Upper lobe of left lung (tissue), 6 donors: ENCODE results near the gene VAV2. TPM values are rescaled to one million over a fixed set of nuclear protein-coding genes. Genes with fewer than 3 reads are reported as not detected.
A peak's percentile ranks its signal among the peaks of the same experiment; 100 is the strongest.

Source experiments
- ATAC-seq, 2 donors: fragments of 200-7000 bp; cut with Tn5 transposase; one replicate each; pipeline ENCODE4 v1.9.1; 2022; ENCODE audit warnings: mild to moderate bottlenecking in 2 of 2, moderate library complexity in 2 of 2; ENCODE audit not compliant: low FRiP score in 2 of 2
- DNase-seq, 2 donors: peaks; one replicate each; pipeline ENCODE4 v3.0.0-alpha.2; 2019 to 2020
- H3K27ac ChIP-seq, 4 donors: fragments of 200-600 bp; sonication (generic); one replicate each; pipeline ENCODE4 v1.5.1; 2016 to 2019
- H3K27me3 ChIP-seq, 4 donors: fragments of 200-600 bp; sonication (generic); one replicate each; pipeline ENCODE4 v1.5.1; 2017 to 2019
- H3K36me3 ChIP-seq, 4 donors: fragments of 200-600 bp; sonication (generic); one replicate each; pipeline ENCODE4 v1.5.1; 2016 to 2019
- H3K4me1 ChIP-seq, 4 donors: fragments of 200-600 bp; sonication (generic); one replicate each; pipeline ENCODE4 v1.5.1; 2018 to 2019
- H3K4me3 ChIP-seq, 4 donors: fragments of 200-600 bp; sonication (generic); one replicate each; pipeline ENCODE4 v1.5.1; 2017 to 2019; ENCODE audit warnings: mild to moderate bottlenecking in 2 of 4, moderate library complexity in 1 of 4
- H3K9me3 ChIP-seq, 4 donors: fragments of 200-600 bp; sonication (generic); one replicate each; pipeline ENCODE4 v1.5.1; 2018 to 2019
- EP300 ChIP-seq, 4 donors: sonication (generic); formaldehyde crosslinking; IDR thresholded peaks; one replicate each; pipeline ENCODE4 v1.5.1; 2017; ENCODE audit warnings: antibody characterized with exemption in 4 of 4, control low read depth in 2 of 4
- POLR2A ChIP-seq, 4 donors: fragments of 450-650 bp; IDR thresholded peaks; one replicate each; pipeline ENCODE4 v1.5.1; 2016 to 2017; ENCODE audit warnings: antibody characterized with exemption in 4 of 4, mild to moderate bottlenecking in 2 of 4
- POLR2AphosphoS5 ChIP-seq, 2 donors: sonication (generic); formaldehyde crosslinking; IDR thresholded peaks; one replicate each; pipeline ENCODE4 v1.5.1; 2017; ENCODE audit warnings: antibody characterized with exemption in 2 of 2
- WGBS, 2 donors: methylation state at CpG; one replicate each; pipeline ENCODE4 v1.1.5; 2017 to 2018; 5-methylcytosine and 5-hydroxymethylcytosine counted together
- total RNA-seq, 6 donors: library from RNA; depleted of rRNA in 4 of 6; stranded (reverse); fragments of >200 nt in 4 of 6; gene quantifications; one replicate each; pipeline versions ENCODE4 v1.1.0 to v1.2.1, GENCODE V29; 2016 to 2021
- TF ChIP-seq, protein P1 (sequence below), 6 experiments: fragments of 450-650 bp in 4 of 6; fragments of 200-600 bp in 2 of 6; sonication (generic) in 2 of 6; IDR thresholded peaks; one replicate each; pipeline ENCODE4 v1.5.1; 2016 to 2019; ENCODE audit warnings: antibody characterized with exemption in 6 of 6
- donor health status: DM: no; HTN: no; CAD: no; lungs with moderate emphysema.
- donor health status: DM: no; HTN: yes; CAD: no; lungs with severe emphysema.

Gene VAV2
- total RNA-seq, 6 donors from 2014 or later: 12.0 to 38.8 (median 22.0) TPM

DNA sequence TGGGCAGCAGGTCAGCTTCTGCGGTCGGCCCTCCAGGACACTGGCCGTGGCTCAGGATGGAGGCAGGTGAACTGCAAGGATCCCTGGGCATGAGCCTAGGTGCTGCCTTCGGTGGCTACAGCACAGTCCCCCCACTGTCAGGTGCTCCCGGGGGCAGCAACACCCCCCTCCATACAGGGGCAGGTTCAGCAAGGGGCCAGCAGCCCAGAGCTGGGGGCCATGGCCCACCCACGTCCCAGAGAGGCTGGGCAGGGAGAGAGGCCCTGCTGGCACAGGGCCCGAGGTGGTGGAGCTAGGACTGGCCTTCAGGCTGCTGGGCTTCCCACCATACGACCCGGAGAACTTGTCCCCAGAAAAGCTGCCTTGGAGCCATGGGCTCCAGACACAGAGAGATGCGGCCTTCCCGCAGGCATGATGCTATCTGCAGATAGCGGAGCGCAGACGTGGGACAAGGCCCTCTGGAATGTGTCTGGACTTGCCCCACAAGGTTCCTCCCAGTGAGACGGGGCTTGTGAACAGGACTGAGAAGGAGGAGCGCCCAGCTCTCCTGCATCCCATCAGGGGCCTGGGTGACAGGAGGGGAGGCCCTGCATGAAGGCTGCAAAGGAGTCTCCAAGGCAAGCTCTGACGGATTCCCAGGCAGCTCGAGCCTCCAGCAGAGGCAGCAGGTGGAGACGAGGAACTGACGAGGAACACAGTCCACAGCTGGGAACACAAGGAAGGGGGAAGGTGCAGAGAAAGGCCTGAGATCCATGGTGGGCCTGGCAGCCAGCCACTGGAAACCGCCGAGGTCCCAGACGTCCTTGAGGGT, 111.1 kb downstream of the VAV2 start:
- H3K4me1 ChIP-seq: peaks cover 0 to 16% (median 6%) of the 10 kb centered on the region in 4 donors
- no peaks in the 10 kb centered on the region for H3K9me3 ChIP-seq
- DNase-seq (peak in 1 of 2 donors; percentile 49), ATAC-seq (no peak)
- H3K27me3 ChIP-seq: no peaks in the 10 kb centered on the region
- TF ChIP-seq, protein P1, sequence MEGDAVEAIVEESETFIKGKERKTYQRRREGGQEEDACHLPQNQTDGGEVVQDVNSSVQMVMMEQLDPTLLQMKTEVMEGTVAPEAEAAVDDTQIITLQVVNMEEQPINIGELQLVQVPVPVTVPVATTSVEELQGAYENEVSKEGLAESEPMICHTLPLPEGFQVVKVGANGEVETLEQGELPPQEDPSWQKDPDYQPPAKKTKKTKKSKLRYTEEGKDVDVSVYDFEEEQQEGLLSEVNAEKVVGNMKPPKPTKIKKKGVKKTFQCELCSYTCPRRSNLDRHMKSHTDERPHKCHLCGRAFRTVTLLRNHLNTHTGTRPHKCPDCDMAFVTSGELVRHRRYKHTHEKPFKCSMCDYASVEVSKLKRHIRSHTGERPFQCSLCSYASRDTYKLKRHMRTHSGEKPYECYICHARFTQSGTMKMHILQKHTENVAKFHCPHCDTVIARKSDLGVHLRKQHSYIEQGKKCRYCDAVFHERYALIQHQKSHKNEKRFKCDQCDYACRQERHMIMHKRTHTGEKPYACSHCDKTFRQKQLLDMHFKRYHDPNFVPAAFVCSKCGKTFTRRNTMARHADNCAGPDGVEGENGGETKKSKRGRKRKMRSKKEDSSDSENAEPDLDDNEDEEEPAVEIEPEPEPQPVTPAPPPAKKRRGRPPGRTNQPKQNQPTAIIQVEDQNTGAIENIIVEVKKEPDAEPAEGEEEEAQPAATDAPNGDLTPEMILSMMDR (IDR thresholded peaks at IDR 0.05): no peak
- TF ChIP-seq EP300 (IDR thresholded peaks at IDR 0.05): no peak
- TF ChIP-seq POLR2AphosphoS5 (IDR thresholded peaks at IDR 0.05): no peak
- TF ChIP-seq POLR2A (IDR thresholded peaks at IDR 0.05): no peak
- H3K36me3 ChIP-seq: no peaks in the 10 kb centered on the region
- no peak overlapping the region for H3K4me3 ChIP-seq
- H3K27ac ChIP-seq: no peak overlapping the region
- WGBS, 2 donors: 72 to 79% methylated on average over 13 to 20 of the region's 23 CpGs

DNA sequence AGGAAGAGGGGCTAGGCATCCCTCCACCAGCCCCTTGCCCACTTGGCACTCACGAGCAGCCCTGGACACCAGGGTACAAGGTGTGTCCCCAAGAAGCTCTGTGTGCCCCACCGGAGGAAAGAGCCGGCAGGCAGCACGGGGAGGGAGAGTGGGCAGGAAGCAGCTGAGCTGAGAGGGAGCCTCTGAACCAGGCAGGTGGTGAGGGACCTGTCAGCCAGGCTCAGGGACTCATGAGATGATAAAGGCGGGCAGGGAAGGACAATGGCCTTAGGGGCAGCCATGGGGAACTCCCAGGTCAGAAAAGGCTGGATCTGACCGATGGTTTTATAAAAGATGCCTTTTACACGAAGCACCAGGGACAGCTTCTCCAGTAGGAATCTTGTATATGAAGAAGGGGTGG, 112.0 kb downstream of the VAV2 start:
- TF ChIP-seq, protein P1 (IDR thresholded peaks at IDR 0.05): no peak
- TF ChIP-seq POLR2AphosphoS5 (IDR thresholded peaks at IDR 0.05) (no peak), POLR2A (IDR thresholded peaks at IDR 0.05) (no peak), EP300 (IDR thresholded peaks at IDR 0.05) (no peak)
- peak in 1 of 2 donors; percentile 25 for DNase-seq
- no peaks in the 10 kb centered on the region for H3K27me3 ChIP-seq
- H3K27ac ChIP-seq: no peak overlapping the region
- no peaks in the 10 kb centered on the region for H3K9me3 ChIP-seq
- no peak for ATAC-seq
- no peaks in the 10 kb centered on the region for H3K36me3 ChIP-seq
- H3K4me1 ChIP-seq: peaks cover 0 to 16% (median 6%) of the 10 kb centered on the region in 4 donors
- 76 to 80% methylated on average over 6 to 7 of the region's 7 CpGs for WGBS, 2 donors
- H3K4me3 ChIP-seq: no peak overlapping the region

DNA sequence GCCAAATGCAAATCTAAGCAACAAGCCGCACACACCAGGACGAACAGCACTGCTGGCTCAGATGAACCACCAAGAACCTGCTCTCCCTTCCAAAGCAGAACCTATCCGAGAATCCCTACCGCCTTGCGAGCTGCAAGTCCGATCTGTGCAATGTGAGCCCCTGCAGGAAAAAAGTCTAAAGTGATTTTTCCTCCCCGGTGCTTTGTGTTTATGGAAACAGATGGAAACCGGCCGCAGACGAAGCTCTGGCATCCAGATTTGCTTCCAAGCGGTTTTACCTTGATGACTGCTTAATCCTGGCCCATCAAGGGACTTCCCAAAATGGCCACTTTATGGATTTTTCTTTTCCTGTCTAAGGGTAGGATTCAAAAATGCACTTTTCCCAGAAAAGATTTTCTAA, 112.5 kb downstream of the VAV2 start:
- no peaks in the 10 kb centered on the region for H3K27me3 ChIP-seq
- 89 to 94% methylated on average over 11 of the region's 11 CpGs for WGBS, 2 donors
- DNase-seq (no peak), ATAC-seq (no peak)
- H3K4me1 ChIP-seq: peaks cover 2 to 18% (median 7%) of the 10 kb centered on the region in 4 donors
- H3K4me3 ChIP-seq: no peak overlapping the region
- no peaks in the 10 kb centered on the region for H3K9me3 ChIP-seq
- no peaks in the 10 kb centered on the region for H3K36me3 ChIP-seq
- H3K27ac ChIP-seq: no peak overlapping the region
- no peak for TF ChIP-seq POLR2AphosphoS5 (IDR thresholded peaks at IDR 0.05)
- TF ChIP-seq, protein P1 (IDR thresholded peaks at IDR 0.05): no peak
- no peak for TF ChIP-seq EP300 (IDR thresholded peaks at IDR 0.05)
- TF ChIP-seq POLR2A (IDR thresholded peaks at IDR 0.05): no peak

DNA sequence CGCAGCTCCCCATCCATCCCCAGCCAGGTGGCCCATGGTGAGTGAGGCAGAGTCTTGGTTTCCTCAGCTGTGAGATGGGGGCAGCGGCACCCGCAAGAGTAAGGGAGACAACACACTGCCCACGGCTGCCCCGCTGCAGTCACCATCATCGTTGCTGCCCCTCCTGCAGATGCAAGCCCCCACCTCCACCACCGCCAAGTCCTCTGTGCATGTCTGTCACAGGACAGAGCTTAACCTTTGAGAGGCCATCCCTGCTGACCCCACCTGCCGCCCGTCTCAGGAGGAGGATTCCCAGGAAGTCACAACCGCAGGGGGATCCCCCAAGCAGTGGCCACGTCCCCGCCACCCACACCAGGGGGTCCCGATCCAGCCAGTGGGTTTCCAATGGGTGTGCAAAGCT, 113.7 kb downstream of the VAV2 start:
- Histone ChIP-seq H3K27me3 (no peaks in the 10 kb centered on the region), H3K27ac (no peak overlapping the region), H3K4me1 (peaks cover 14 to 30% (median 17%) of the 10 kb centered on the region in 4 donors), H3K36me3 (no peaks in the 10 kb centered on the region), H3K4me3 (no peak overlapping the region), H3K9me3 (no peaks in the 10 kb centered on the region)
- TF ChIP-seq POLR2A (IDR thresholded peaks at IDR 0.05) (no peak), EP300 (IDR thresholded peaks at IDR 0.05) (no peak), POLR2AphosphoS5 (IDR thresholded peaks at IDR 0.05) (no peak)
- TF ChIP-seq, protein P1 (IDR thresholded peaks at IDR 0.05): no peak
- WGBS, 2 donors: 80 to 92% methylated on average over 3 to 13 of the region's 13 CpGs
- DNase-seq: no peak
- ATAC-seq: no peak
